ENCODE results near the gene GADD45A. TPM values are rescaled to one million over a fixed set of nuclear protein-coding genes. Genes with fewer than 3 reads are reported as not detected.

The GADD45A gene
- total RNA-seq, 1 donor from 2014 or later: 11.0 TPM

- H3K4me1 ChIP-seq (ENCODE audit: control insufficient read depth in 3 of 3, insufficient read depth in 3 of 3, low read length in 3 of 3): peaks cover 19 to 27% (median 24%) of the 10 kb centered on the region in 3 donors
Observed at GRCh38 chr1:67715819-67716218, 30.8 kb downstream of the GADD45A start.

GRCh38 chr1:67716800-67717199 is 31.8 kb downstream of the GADD45A start:
- H3K9me3 ChIP-seq (ENCODE audit: control insufficient read depth in 3 of 3, low read length in 3 of 3): no peaks in the 10 kb centered on the region
- no peaks in the 10 kb centered on the region for H3K27me3 ChIP-seq (ENCODE audit: control insufficient read depth in 3 of 3, insufficient read depth in 3 of 3, low read length in 3 of 3)
- H3K36me3 ChIP-seq (ENCODE audit: control insufficient read depth in 3 of 3, insufficient read depth in 3 of 3, low read length in 3 of 3): no peaks in the 10 kb centered on the region
- H3K4me3 ChIP-seq (ENCODE audit: low read length in 3 of 3): no peak overlapping the region
- H3K9ac ChIP-seq (ENCODE audit: low read depth in 1 of 3, low read length in 3 of 3): no peak overlapping the region
- peaks cover 17 to 23% (median 19%) of the 10 kb centered on the region in 3 donors for H3K4me1 ChIP-seq (ENCODE audit: control insufficient read depth in 3 of 3, insufficient read depth in 3 of 3, low read length in 3 of 3)
- H3K27ac ChIP-seq (ENCODE audit: low read depth, low read length): no peak overlapping the region

More at GRCh38 chr1:67715819-67716218, 30.8 kb downstream of the GADD45A start:
- H3K9ac ChIP-seq (ENCODE audit: low read depth in 1 of 3, low read length in 3 of 3): no peak overlapping the region
- no peaks in the 10 kb centered on the region for H3K27me3 ChIP-seq (ENCODE audit: control insufficient read depth in 3 of 3, insufficient read depth in 3 of 3, low read length in 3 of 3)
- no peaks in the 10 kb centered on the region for H3K9me3 ChIP-seq (ENCODE audit: control insufficient read depth in 3 of 3, low read length in 3 of 3)
- no peak overlapping the region for H3K27ac ChIP-seq (ENCODE audit: low read depth, low read length)
- H3K4me3 ChIP-seq (ENCODE audit: low read length in 3 of 3): no peak overlapping the region
- no peaks in the 10 kb centered on the region for H3K36me3 ChIP-seq (ENCODE audit: control insufficient read depth in 3 of 3, insufficient read depth in 3 of 3, low read length in 3 of 3)

- H3K9me3 ChIP-seq (ENCODE audit: control insufficient read depth in 3 of 3, low read length in 3 of 3): no peaks in the 10 kb centered on the region
- no peaks in the 10 kb centered on the region for H3K36me3 ChIP-seq (ENCODE audit: control insufficient read depth in 3 of 3, insufficient read depth in 3 of 3, low read length in 3 of 3)
- no peak overlapping the region for H3K9ac ChIP-seq (ENCODE audit: low read depth in 1 of 3, low read length in 3 of 3)
- no peak overlapping the region for H3K27ac ChIP-seq (ENCODE audit: low read depth, low read length)
- H3K27me3 ChIP-seq (ENCODE audit: control insufficient read depth in 3 of 3, insufficient read depth in 3 of 3, low read length in 3 of 3): no peaks in the 10 kb centered on the region
- H3K4me1 ChIP-seq (ENCODE audit: control insufficient read depth in 3 of 3, insufficient read depth in 3 of 3, low read length in 3 of 3): peaks cover 15 to 27% (median 20%) of the 10 kb centered on the region in 3 donors
- no peak overlapping the region for H3K4me3 ChIP-seq (ENCODE audit: low read length in 3 of 3)
Observed at GRCh38 chr1:67717876-67718275, 32.9 kb downstream of the GADD45A start.

DNA sequence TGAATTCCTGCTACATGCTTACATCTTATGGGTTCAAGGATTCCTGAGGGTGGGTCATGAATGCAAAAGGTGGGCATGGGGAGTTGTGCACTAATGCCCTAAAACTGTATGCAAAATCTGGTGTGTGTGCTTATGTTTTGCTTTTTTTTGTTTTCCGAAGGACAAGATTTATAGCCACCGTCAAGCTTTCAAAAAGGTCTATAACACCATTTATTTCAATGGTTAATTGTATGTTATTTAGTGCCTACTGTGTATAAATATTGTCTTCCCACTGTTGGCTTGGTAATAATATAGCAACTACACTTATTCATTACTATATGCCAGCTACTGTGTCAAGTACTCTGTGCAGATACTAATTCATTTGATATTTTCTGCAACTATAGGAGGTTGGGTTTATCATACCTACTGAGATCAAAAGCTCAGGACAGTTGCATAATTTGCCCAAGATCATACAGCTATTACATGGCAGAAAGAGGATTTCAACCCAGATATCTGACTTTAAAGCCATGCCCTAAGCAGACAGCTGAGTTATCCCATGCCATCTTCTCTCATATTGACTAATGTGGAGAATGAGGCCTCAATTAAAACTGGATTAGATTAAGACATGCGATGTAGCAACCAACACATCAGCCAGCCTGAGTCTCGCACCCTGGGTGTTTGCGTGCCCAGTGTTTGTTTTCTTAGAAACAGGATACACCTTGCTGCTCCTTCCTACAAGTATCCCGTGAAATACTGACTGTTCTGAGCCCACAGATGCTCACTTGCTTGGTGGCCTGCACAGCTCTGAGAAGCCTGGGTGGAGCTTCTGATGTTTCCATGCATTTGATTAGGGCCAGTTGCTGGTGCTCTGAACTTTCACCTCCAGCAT is 34.6 kb downstream of the GADD45A start:
- Histone ChIP-seq H3K4me3 (ENCODE audit: low read length in 3 of 3) (no peak overlapping the region), H3K9ac (ENCODE audit: low read depth in 1 of 3, low read length in 3 of 3) (no peak overlapping the region), H3K27ac (ENCODE audit: low read depth, low read length) (no peak overlapping the region), H3K27me3 (ENCODE audit: control insufficient read depth in 3 of 3, insufficient read depth in 3 of 3, low read length in 3 of 3) (no peaks in the 10 kb centered on the region), H3K9me3 (ENCODE audit: control insufficient read depth in 3 of 3, low read length in 3 of 3) (no peaks in the 10 kb centered on the region), H3K36me3 (ENCODE audit: control insufficient read depth in 3 of 3, insufficient read depth in 3 of 3, low read length in 3 of 3) (no peaks in the 10 kb centered on the region), H3K4me1 (ENCODE audit: control insufficient read depth in 3 of 3, insufficient read depth in 3 of 3, low read length in 3 of 3) (peaks cover 10 to 19% (median 19%) of the 10 kb centered on the region in 3 donors)

DNA sequence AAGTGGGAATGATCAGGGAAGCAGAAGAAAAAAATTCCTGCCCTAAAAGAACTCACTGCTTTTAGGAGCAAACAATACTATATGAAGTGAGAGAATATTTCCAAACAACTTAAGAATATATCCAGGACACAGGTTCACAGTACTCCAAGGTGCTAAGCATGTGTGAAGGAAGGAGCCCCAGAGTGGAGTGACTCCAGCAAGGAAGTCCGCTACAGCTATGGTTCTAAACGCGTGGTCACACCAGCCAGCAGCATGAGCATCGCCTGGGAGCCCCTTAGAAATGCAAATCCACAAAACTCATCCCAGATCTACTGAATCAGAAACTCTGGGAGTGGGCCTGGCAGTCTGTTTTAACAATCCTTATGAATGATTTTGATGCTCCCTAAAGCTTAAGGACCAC is 36.1 kb downstream of the GADD45A start:
- Histone ChIP-seq H3K4me3 (ENCODE audit: low read length in 3 of 3) (no peak overlapping the region), H3K4me1 (ENCODE audit: control insufficient read depth in 3 of 3, insufficient read depth in 3 of 3, low read length in 3 of 3) (peaks cover 18 to 23% (median 19%) of the 10 kb centered on the region in 3 donors), H3K27ac (ENCODE audit: low read depth, low read length) (no peak overlapping the region), H3K27me3 (ENCODE audit: control insufficient read depth in 3 of 3, insufficient read depth in 3 of 3, low read length in 3 of 3) (no peaks in the 10 kb centered on the region), H3K36me3 (ENCODE audit: control insufficient read depth in 3 of 3, insufficient read depth in 3 of 3, low read length in 3 of 3) (no peaks in the 10 kb centered on the region), H3K9me3 (ENCODE audit: control insufficient read depth in 3 of 3, low read length in 3 of 3) (no peaks in the 10 kb centered on the region), H3K9ac (ENCODE audit: low read depth in 1 of 3, low read length in 3 of 3) (no peak overlapping the region)

- Histone ChIP-seq H3K4me1 (ENCODE audit: control insufficient read depth in 3 of 3, insufficient read depth in 3 of 3, low read length in 3 of 3) (peaks cover 16 to 22% (median 16%) of the 10 kb centered on the region in 3 donors), H3K36me3 (ENCODE audit: control insufficient read depth in 3 of 3, insufficient read depth in 3 of 3, low read length in 3 of 3) (no peaks in the 10 kb centered on the region), H3K9me3 (ENCODE audit: control insufficient read depth in 3 of 3, low read length in 3 of 3) (no peaks in the 10 kb centered on the region), H3K9ac (ENCODE audit: low read depth in 1 of 3, low read length in 3 of 3) (no peak overlapping the region), H3K4me3 (ENCODE audit: low read length in 3 of 3) (no peak overlapping the region), H3K27me3 (ENCODE audit: control insufficient read depth in 3 of 3, insufficient read depth in 3 of 3, low read length in 3 of 3) (no peaks in the 10 kb centered on the region), H3K27ac (ENCODE audit: low read depth, low read length) (no peak overlapping the region)
Observed at GRCh38 chr1:67721650-67722291, 36.8 kb downstream of the GADD45A start.

- Histone ChIP-seq H3K27ac (ENCODE audit: low read depth, low read length) (no peak overlapping the region), H3K36me3 (ENCODE audit: control insufficient read depth in 3 of 3, insufficient read depth in 3 of 3, low read length in 3 of 3) (no peaks in the 10 kb centered on the region), H3K4me3 (ENCODE audit: low read length in 3 of 3) (no peak overlapping the region), H3K4me1 (ENCODE audit: control insufficient read depth in 3 of 3, insufficient read depth in 3 of 3, low read length in 3 of 3) (peaks cover 12 to 19% (median 13%) of the 10 kb centered on the region in 3 donors), H3K9ac (ENCODE audit: low read depth in 1 of 3, low read length in 3 of 3) (no peak overlapping the region), H3K27me3 (ENCODE audit: control insufficient read depth in 3 of 3, insufficient read depth in 3 of 3, low read length in 3 of 3) (no peaks in the 10 kb centered on the region), H3K9me3 (ENCODE audit: control insufficient read depth in 3 of 3, low read length in 3 of 3) (no peaks in the 10 kb centered on the region)
Observed at GRCh38 chr1:67722292-67722944, 37.4 kb downstream of the GADD45A start.

DNA sequence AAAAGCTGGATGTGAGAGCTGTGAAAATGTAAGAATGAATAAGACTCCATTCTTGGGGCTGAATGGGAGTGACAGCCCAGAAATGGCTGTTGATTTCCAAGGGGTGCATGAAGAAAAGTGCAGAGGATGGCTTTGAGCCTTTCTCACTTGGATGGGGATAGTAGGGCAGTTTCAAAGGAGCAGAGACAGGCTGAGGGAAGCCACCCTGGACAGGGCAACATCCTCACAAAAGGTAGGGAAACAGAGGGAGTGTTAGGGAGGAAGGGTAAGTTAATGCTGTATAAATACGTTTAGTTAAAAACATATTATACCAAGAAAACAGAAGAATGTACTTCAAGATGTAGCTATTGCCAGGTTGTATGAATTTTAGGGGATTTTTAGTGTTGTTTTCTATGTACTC is 38.1 kb downstream of the GADD45A start:
- Histone ChIP-seq H3K9ac (ENCODE audit: low read depth in 1 of 3, low read length in 3 of 3) (no peak overlapping the region), H3K4me3 (ENCODE audit: low read length in 3 of 3) (no peak overlapping the region), H3K27me3 (ENCODE audit: control insufficient read depth in 3 of 3, insufficient read depth in 3 of 3, low read length in 3 of 3) (no peaks in the 10 kb centered on the region), H3K4me1 (ENCODE audit: control insufficient read depth in 3 of 3, insufficient read depth in 3 of 3, low read length in 3 of 3) (peaks cover 8 to 12% (median 9%) of the 10 kb centered on the region in 3 donors), H3K36me3 (ENCODE audit: control insufficient read depth in 3 of 3, insufficient read depth in 3 of 3, low read length in 3 of 3) (no peaks in the 10 kb centered on the region), H3K27ac (ENCODE audit: low read depth, low read length) (peak overlapping the region; percentile 33), H3K9me3 (ENCODE audit: control insufficient read depth in 3 of 3, low read length in 3 of 3) (no peaks in the 10 kb centered on the region)

- Histone ChIP-seq H3K27ac (ENCODE audit: low read depth, low read length) (peak overlapping the region; percentile 26), H3K9me3 (ENCODE audit: control insufficient read depth in 3 of 3, low read length in 3 of 3) (no peaks in the 10 kb centered on the region), H3K4me1 (ENCODE audit: control insufficient read depth in 3 of 3, insufficient read depth in 3 of 3, low read length in 3 of 3) (peaks cover 8 to 12% (median 9%) of the 10 kb centered on the region in 3 donors), H3K36me3 (ENCODE audit: control insufficient read depth in 3 of 3, insufficient read depth in 3 of 3, low read length in 3 of 3) (no peaks in the 10 kb centered on the region), H3K27me3 (ENCODE audit: control insufficient read depth in 3 of 3, insufficient read depth in 3 of 3, low read length in 3 of 3) (no peaks in the 10 kb centered on the region), H3K4me3 (ENCODE audit: low read length in 3 of 3) (no peak overlapping the region), H3K9ac (ENCODE audit: low read depth in 1 of 3, low read length in 3 of 3) (no peak overlapping the region)
Observed at GRCh38 chr1:67723620-67724019, 38.6 kb downstream of the GADD45A start.
